Stimulated activated CD4-positive, alpha-beta T cell treated with anti-CD3 and anti-CD28 coated beads, TNF-alpha, amount 100 ng/mL, for 24 hours (primary cell): Measurements from ENCODE around the gene SLC12A7.
"Not testable (repeated sequence)": the region's sequence is repeated elsewhere in the genome, so short reads cannot be mapped to it uniquely, and the experiment has no call there.

Source experiments
- DNase-seq, 3 experiments: peaks; one replicate each; pipeline ENCODE4 v3.0.0-alpha.2; 2020; ENCODE audit warnings: low read depth in 3 of 3

SLC12A7 gene

DNA sequence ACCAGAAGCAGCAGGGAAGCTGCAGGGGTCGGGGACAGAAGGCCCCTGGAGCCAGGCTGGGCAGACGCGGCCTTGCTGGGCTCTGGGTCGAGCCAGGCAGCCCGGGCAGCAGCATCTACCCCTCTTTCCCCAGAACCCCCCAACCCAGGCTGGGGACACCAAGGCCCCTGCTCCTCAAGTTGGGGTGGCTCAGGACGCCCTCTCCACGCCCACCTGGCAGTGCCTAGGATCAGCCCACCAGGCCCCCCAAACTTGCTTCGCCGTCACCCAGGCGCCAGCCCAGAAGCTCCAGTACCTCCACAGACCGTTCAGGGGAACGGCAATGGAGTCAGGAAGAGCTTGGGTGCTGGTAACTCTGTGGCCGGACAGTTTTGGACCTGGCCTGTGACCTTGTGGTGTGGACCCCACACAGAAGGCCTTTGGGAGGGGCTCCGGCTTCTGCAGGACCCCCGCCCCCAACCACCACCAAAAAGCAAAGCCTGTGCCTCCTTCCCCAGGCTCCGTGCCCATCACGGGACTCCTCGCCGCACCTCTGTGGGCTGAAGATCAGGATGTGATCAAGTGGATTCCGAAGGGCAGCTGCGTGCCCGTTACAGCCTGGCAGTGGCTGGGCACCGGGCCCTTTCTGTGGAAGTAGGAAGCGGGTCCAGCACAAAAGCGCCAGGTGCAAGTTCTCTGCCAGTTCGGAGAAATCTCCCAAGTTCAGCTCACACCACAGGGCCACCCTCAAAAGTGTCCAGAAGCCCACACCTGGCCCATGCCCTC is 2.1 kb downstream of the SLC12A7 start:
- DNase-seq, result no peak

DNA sequence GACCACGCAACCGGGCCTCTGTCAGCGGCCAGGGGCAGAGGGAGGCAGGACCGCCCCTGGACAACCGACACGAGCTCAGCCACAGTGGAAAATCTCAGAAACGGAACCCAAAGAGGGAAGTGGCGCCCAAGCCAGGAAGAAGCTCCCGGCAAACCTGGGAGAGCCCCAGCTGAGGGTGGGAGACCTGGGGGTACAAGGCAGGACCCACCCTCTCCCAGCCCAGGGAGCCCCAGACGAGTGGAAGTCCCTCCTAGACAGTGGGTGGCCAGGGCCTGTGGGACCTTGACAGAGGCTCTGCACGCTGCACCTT is 3.0 kb downstream of the SLC12A7 start:
- no peak for DNase-seq

GRCh38 chr5:1108023-1108864 is 3.6 kb downstream of the SLC12A7 start:
- DNase-seq, result no peak

DNA sequence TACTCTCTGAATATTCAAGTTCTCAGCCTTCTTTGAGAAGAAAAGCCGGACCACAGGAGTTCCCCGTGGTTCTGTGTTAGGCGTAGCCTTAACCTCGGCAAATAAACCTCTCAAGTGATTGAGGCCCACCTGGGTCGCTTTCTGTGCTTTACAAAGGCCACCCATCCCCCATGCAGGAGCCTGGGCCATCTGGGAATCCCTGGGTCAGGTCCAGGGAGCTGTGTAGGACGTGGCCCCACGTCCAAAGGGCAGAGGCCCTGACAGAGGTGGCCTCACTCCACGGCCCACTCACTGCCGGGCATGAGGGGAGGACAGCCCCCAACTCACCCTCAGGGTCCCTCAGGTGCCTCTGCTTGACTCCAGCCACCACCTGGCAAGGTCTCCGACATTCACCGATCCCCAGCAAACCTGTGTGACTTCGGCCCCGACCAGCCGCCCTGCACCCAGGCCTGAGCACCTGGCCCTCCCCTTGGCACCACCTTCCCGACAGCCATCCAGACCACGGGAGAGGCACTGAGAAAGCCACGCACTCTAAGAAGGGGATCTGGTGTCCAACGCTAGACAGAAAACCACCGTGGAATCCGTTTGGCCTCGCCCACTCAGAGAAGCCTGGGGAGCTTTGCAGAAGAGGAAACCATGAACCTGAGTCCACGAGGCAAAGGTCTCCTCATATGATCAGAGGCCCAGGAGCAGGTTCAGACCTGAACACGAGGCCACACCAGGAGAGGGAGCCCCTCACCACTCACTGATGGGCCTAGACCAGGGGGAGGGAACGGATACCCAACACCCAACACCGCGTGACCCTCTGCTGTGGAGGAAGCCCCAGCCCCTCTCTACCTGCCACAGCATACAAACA is 4.5 kb downstream of the SLC12A7 start:
- no peak for DNase-seq

- DNase-seq, result no peak
These were observed 5.3 kb downstream of the SLC12A7 start for GRCh38 chr5:1106385-1107166.

- DNase-seq, result peak in 1 of 3 experiments; percentile 47
These were observed 6.3 kb downstream of the SLC12A7 start for GRCh38 chr5:1105350-1106265.

GRCh38 chr5:1104327-1105006 is 7.4 kb downstream of the SLC12A7 start:
- no peak for DNase-seq

- no peak for DNase-seq
These were observed 8.1 kb downstream of the SLC12A7 start for GRCh38 chr5:1103505-1104326.

- no peak for DNase-seq
These were observed 8.8 kb downstream of the SLC12A7 start for GRCh38 chr5:1103093-1103492.

GRCh38 chr5:1101961-1102713 is 9.7 kb downstream of the SLC12A7 start:
- no peak for DNase-seq

DNA sequence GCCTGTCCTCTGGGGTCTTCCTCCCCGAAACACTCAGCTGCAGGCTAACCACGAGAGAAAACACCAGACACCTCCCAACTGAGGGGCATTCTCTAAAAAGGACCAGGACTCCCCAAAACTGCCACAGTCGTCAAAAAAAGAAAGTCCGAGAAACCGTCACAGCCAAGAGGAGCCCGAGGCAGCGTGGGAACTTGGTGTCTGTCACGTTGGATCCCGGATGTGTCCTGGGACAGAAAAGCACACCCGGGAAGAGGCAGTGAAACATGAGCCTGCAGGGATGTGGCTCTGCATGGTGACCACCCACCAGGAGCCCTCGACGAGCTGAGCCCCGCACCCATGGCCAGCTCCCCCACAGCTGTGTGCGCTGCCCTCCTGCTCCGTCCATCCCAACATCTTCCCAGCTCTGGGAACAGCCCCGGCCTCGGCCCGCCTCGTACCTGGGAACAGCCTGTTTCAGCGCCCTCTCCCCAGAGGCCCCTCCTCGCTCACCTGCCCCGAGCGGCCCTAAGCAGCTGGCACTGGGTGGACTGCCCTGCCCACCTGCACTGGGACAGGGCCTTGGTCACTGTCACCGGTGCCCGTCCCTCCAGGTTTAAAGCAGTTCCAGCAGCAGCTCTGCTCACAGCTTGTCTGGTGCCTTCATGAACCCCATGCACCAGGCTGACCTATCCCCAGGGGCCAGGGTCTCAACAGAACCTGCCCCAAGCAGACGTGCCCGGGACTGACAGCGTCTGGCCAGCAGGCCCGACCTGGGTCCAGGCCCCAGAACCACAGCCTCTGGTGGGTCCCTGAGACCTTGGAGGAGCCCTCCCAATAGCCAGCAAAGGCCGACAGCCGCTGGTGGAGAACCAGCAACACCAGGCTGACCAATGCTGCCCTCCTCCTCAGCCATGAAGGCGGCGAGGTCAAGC is 10.9 kb downstream of the SLC12A7 start:
- no peak for DNase-seq

DNA sequence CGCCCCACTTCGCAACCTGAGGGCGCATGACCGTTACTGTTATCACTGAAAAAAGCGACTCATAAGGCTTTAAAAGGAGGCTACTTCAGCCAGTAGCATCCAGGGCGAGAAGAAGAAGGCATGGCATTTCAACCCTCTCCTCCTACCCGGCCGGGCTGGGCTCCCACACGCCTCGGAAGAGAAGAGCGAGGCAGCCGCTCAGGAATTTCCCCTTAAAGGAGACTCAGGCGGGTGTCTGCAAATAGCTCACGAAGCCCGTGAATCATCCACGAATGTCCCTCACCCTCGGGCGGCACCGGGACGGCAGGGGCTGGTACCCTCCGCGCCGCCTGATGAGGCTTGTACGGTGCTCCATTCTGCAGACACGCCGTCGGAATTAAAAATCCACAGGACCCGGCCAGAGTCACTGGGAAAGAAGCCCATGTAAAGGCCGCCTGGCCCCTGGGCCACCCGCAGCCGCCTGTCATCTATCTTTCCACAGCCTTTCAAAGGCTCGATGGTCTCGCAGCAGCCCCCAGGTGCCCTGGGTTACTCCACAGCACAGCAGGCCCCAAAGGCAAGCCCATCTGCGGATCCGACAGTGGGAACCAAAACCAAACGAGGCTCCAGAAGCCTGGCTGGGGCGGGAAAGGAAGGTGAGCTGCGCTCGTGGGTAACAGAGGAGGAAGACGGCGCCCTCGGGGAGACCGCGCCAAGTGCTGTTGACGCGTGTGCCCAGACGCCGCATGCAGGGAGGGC is 11.8 kb downstream of the SLC12A7 start:
- DNase-seq, result no peak

DNA sequence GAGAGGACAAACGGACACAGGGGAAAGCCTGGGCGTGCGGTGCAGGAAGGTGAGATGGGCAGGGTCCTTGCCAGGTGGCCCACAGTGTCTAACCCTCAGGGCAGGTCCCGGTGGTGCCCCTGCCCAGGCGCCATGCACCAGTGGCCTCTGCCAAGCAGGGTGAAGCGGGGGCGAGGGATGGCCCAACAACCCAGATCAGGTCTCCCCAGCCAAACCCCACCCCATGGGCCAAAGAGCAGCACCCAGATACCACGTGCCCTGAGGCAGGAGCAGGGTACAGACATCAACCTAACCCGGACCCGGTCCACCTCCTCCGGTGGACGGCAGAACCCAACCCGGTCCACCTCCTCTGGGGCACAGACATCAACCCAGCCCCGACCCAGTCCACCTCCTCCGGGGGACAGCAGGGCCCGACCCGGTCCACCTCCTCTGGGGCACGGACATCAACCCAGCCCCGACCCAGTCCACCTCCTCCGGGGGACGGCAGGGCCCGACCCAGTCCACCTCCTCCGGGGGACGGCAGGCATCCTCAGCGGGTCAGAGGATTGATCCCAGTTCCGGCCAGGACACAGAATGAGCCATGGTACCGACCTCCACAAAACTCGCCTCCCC is 12.8 kb downstream of the SLC12A7 start:
- no peak for DNase-seq

GRCh38 chr5:1097988-1098385 is 13.9 kb downstream of the SLC12A7 start:
- DNase-seq, result not testable (repeated sequence)

- DNase-seq, result no peak
These were observed 14.4 kb downstream of the SLC12A7 start for GRCh38 chr5:1097381-1097987.

- DNase-seq, result no peak
These were observed 15.0 kb downstream of the SLC12A7 start for GRCh38 chr5:1096838-1097237.
